HG03521 (cell line): ENCODE results near the gene TTC12.

Experiments
- ATAC-seq: cut with Tn5 transposase; IDR thresholded peaks from one replicate; pipeline ENCODE4 v1.9.1; 2021; ENCODE audit warnings: mild to moderate bottlenecking, moderate library complexity; ENCODE audit not compliant: unreplicated experiment

TTC12 gene

GRCh38 chr11:113373306-113373705 is 58.9 kb downstream of the TTC12 start:
- no peak for ATAC-seq

GRCh38 chr11:113373981-113374560 is 59.7 kb downstream of the TTC12 start:
- ATAC-seq: no peak

- no peak for ATAC-seq
Observed at GRCh38 chr11:113375402-113375801, 61.0 kb downstream of the TTC12 start.

GRCh38 chr11:113376156-113376555 is 61.8 kb downstream of the TTC12 start:
- no peak for ATAC-seq

GRCh38 chr11:113377681-113378412 is 63.5 kb downstream of the TTC12 start:
- ATAC-seq: no peak

- no peak for ATAC-seq
Observed at GRCh38 chr11:113378692-113379091, 64.3 kb downstream of the TTC12 start.

- no peak for ATAC-seq
Observed at GRCh38 chr11:113382121-113382520, 67.7 kb downstream of the TTC12 start.

- ATAC-seq: no peak
Observed at GRCh38 chr11:113384551-113384950, 70.2 kb downstream of the TTC12 start.

- ATAC-seq: no peak
Observed at GRCh38 chr11:113385749-113386148, 71.4 kb downstream of the TTC12 start.

GRCh38 chr11:113386866-113387265 is 72.5 kb downstream of the TTC12 start:
- no peak for ATAC-seq

- no peak for ATAC-seq
Observed at GRCh38 chr11:113387605-113388211, 73.3 kb downstream of the TTC12 start, which contains the start of gene ANKK1. TSS of gene ANKK1 (plus strand) at chr11:113387779. CDS start at chr11:113387885, 106 bp downstream.

GRCh38 chr11:113389272-113389671 is 74.9 kb downstream of the TTC12 start:
- ATAC-seq: no peak

- no peak for ATAC-seq
Observed at GRCh38 chr11:113392236-113392921, 78.0 kb downstream of the TTC12 start.

- ATAC-seq: no peak
Observed at GRCh38 chr11:113393501-113393985, 79.2 kb downstream of the TTC12 start.

GRCh38 chr11:113394919-113395318 is 80.5 kb downstream of the TTC12 start:
- no peak for ATAC-seq

GRCh38 chr11:113395782-113396336 is 81.5 kb downstream of the TTC12 start:
- no peak for ATAC-seq

- no peak for ATAC-seq
Observed at GRCh38 chr11:113396690-113397089, 82.3 kb downstream of the TTC12 start.

- ATAC-seq: no peak
Observed at GRCh38 chr11:113397212-113397611, 82.8 kb downstream of the TTC12 start.

- ATAC-seq: no peak
Observed at GRCh38 chr11:113397821-113398220, 83.4 kb downstream of the TTC12 start.

- no peak for ATAC-seq
Observed at GRCh38 chr11:113398669-113399430, 84.5 kb downstream of the TTC12 start.
